Upper lobe of left lung (tissue), 4 donors: ENCODE results near the gene HVCN1.

ENCODE experiments used
- EP300 ChIP-seq, 4 donors: sonication (generic); formaldehyde crosslinking; IDR thresholded peaks; one replicate each; pipeline ENCODE4 v1.5.1; 2017; ENCODE audit warnings: antibody characterized with exemption in 4 of 4, control low read depth in 2 of 4
- TF ChIP-seq, protein P1 (sequence below), 6 experiments: fragments of 450-650 bp in 4 of 6; fragments of 200-600 bp in 2 of 6; sonication (generic) in 2 of 6; IDR thresholded peaks; one replicate each; pipeline ENCODE4 v1.5.1; 2016 to 2019; ENCODE audit warnings: antibody characterized with exemption in 6 of 6

DNA sequence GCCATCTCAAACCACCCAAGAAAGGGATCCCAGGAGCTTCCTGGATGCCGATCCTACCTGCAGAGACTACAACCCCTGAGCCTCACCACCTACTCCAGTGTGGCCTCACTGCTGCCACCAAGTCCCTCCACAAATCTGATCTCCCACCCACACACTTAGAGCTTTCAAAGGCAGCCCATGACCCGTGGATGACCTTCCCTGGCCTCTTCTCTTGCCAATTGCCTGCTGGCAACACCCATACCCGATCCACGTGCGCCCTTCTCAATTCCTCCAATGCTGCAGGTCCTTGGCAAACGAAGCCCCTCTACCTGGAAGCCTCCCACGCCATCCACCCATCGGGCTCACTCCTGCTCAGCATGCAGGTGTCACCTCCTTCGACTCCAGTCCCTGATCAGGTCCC lies 30.7 kb downstream of the HVCN1 start:
- TF ChIP-seq EP300 (IDR thresholded peaks at IDR 0.05): no peak
- TF ChIP-seq, protein P1, sequence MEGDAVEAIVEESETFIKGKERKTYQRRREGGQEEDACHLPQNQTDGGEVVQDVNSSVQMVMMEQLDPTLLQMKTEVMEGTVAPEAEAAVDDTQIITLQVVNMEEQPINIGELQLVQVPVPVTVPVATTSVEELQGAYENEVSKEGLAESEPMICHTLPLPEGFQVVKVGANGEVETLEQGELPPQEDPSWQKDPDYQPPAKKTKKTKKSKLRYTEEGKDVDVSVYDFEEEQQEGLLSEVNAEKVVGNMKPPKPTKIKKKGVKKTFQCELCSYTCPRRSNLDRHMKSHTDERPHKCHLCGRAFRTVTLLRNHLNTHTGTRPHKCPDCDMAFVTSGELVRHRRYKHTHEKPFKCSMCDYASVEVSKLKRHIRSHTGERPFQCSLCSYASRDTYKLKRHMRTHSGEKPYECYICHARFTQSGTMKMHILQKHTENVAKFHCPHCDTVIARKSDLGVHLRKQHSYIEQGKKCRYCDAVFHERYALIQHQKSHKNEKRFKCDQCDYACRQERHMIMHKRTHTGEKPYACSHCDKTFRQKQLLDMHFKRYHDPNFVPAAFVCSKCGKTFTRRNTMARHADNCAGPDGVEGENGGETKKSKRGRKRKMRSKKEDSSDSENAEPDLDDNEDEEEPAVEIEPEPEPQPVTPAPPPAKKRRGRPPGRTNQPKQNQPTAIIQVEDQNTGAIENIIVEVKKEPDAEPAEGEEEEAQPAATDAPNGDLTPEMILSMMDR (IDR thresholded peaks at IDR 0.05): no peak
